GM19328 (cell line): ENCODE data around the gene B3GALNT2.
"Not testable (repeated sequence)": the region's sequence is repeated elsewhere in the genome, so short reads cannot be mapped to it uniquely, and the experiment has no call there.

ENCODE experiments used
- ATAC-seq: cut with Tn5 transposase; IDR thresholded peaks from one replicate; pipeline ENCODE4 v1.9.1; 2021; ENCODE audit warnings: mild to moderate bottlenecking, moderate library complexity; ENCODE audit not compliant: unreplicated experiment

B3GALNT2 gene

DNA sequence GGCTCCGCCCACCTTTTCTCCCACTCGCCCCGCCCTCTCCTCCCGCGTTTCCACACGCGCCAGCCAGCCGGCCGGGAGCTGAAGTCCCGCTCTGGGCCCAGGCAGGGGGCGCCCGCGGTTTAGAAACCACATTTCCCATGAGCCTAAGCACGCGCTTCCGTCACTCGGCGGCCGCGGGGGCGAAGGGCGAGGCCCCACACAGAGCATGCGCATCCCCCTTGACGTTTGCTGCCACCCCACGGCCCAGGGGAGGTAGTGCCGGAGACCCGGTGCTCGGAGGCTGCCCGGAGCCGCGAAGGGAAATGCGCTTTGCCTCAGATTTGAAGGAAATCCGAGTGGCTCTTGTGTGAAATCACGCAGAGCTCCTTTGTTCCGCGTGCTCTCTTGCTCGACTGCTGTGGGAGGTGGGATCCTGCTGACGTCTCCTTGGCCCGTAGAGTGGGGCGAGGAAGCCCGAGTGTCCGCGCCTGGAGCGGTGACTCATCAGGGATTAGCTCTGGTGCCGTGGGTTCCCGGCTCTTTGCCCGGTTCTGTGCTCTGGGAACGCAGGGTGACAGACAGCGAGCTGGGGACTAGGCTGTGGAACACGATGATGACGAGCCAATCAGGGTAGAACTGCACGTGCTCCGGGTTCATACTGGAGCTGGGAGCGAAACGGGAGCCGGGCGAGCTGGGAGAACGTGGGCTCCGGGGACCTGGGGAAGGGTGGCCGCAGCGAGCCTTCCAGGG, 406 bp upstream of the B3GALNT2 start:
- peak; percentile 77 for ATAC-seq

DNA sequence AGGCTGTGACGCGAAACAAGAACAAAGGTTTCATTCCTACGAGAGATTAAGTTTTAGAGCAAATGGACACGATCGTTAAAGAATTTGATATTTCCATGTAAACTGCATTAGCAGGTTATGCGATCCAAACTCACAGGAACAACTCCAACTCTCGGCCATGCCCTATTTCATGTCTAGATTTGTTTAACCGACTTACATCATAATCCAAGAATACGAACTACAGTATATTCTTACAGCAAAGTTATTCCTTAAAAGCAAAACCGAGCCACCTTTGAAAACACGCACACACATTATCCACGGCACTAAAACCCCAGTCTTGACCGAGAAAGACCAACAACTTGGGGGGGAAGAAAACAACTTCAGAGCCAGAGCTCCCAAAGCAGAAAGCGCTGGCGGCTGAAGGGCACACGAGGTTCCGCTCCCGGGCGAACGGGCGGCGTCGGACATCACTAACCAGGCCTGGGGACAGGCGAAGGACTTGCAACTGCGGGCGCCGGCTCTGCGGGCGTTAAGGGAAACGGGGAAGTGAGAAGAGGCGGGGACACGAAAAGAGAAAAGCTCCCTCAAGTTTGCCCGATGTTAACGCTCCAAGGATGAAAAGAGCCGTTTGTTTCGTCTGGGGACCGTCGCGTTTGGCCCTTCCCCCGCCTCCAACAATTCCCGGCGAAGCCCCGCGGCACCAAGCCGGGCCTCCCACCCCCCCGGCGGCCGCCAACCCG, 690 bp downstream of the B3GALNT2 start:
- peak; percentile 1 for ATAC-seq

DNA sequence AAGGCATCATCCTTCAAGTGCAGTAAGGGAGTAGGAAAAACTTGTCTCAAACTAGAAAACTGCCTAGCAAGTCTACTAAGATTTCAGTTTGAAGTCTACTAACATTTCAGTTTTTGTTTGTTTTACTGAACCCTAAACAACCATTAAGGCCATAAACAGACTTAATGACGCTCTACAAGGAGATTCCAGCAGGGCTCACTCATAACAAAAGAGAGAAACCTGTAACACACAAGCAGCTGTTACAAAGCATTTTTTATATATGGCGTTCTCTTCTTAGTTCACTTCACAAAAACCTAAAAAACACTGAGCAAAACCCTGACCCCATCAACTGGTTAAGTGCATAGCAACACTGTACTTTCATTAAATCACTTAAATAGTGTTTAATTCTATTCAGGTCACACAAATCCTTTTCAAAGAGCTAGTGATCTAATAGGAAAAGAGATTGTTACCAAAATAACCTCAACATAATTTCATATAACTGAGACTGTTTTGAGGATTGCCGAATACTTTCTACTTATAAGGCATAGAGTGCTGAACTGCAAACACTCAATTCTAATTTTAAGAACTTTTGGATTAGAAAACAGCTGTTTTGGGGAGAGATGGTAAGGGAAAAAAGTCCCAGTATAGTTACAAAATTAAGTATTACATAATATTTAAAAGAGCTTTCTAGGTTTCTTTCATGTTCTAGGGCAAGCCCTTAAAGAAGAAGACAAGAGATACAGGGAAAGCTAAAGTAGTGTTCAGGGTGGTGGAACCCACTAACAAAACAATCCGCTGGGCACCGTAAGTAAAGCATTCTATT, 1.4 kb downstream of the B3GALNT2 start:
- ATAC-seq = no peak

DNA sequence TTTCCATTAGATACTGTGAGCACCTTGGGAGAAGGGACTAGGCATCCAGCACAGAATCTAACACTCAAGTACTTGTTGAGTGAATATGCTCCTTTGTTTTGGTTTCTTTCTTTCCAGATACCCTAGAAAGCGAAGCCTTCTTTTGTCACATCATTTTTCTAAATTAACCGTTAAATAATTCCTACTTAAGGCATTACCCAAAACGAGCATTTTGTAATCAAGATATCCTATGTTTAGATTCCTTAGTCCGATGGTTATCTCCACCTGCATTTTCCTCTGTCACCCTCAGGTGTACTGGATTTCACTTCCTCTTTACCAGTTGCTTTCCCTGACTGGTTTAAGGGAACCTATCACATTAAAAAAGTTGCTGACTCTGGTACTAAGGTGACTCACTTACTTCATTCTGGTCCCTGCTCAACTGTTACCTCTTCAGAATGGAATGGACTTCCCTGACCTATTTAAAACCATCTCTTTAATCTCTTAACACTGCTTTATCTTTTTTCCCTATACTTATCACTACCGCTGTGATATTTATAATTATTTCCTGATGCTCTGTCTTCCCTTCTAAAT, 3.2 kb downstream of the B3GALNT2 start:
- no peak for ATAC-seq

DNA sequence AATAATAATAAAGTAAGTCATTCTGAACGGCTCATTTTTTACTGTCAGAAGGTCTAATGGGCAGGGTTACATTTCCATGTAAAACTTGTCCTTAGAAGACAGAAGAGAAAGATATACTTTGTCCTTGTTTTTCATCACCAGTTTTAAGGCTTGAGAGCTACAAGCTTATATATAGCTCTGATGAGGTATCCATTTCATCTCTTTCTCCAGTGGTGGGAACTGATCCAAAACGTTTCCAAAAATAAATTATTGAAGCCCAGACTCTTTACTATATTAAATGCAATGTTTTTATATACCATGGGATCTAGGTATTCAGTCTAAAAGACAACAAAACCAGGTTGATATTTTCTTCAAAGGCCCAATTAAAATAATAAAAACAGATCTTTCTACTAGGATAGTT, 8.7 kb downstream of the B3GALNT2 start:
- ATAC-seq = no peak

DNA sequence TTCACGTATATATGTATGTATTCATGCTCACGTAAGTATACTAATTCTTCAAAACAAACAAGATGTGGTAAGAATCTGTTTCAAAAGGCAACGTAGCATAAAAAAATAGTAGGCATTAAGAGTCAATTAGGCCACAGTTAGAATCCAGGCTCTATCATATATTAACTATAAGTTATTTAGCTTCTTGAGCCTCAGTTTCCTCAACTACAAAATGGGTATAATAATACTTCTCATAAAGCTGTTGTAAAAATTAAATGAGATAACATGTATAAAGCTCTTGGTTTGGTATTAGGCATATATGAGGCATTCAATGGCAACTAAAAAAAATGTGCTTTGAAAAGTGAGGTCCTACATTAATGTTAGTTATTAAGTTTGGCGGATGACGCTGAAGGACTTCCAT, 9.2 kb downstream of the B3GALNT2 start:
- no peak for ATAC-seq

DNA sequence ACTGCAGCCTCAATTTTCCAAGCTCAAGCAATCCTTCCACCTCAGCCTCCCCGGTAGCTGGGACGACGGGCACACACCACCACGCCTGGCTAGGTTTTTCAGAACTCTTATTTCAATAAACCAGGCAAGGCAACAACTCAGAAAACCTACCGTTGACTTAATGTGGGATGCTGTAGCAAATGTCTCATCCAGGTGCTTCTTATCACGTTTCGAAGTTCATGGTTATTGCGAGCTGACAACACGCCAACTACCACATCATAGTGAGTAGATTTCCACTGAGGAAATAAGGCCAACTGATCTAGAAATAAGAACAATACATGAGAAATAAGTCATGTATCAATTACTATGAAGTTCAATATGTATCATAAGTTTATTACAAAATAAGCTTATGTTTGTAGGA, 9.7 kb downstream of the B3GALNT2 start:
- ATAC-seq = no peak

DNA sequence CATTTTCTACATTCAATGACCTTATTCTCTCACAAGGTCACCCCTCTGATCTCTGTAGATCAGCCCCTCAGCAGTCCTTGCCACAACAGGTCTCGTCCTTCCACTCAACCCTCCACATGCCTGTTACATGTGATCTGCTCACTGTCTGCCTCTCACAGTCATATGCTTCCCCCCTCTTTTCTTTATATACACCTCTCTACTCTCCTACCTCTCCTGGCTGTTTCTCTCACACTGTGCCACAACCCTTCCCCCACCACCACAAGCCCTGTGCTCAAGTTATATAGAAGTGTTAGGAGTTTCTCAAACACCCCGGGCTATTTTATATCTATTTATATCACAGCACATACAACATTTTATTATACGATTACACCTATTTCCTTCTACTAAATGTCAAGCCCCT, 12.6 kb downstream of the B3GALNT2 start:
- ATAC-seq = no peak

DNA sequence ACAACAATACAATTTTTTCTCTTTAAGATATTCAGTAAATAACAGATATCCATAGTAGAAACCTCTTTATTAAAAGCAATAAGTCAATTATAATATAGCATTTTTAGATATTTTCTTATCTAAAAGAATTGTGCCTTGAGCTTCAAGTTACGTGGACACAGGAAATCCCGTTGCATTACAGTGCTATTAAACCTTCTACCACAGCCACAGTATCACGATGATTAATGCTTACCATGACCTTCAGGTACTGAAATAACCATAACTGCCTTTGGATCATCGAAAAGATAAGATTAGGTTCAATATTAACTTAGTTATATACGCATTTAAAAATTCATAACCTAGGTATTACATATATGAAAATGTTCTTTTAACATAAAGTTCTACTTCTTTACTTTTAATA, 17.9 kb downstream of the B3GALNT2 start:
- no peak for ATAC-seq

DNA sequence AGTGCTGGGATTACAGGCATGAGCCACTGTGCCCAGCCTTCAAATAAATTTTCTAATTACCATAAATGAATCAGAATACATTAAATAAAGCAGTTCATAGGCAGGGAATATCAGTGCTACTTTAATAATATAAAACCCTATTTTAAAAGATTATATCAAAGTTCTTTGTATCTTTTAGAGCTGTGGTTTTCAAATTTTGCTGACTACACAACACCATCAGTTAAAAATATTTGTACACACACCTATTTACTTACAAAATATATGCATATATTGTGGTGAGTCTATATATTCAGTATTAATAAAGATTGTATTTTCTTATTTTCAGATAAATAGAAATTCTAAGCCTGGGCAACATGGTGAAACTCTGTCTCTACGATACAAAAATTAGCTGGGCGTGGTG, 18.7 kb downstream of the B3GALNT2 start:
- no peak for ATAC-seq

DNA sequence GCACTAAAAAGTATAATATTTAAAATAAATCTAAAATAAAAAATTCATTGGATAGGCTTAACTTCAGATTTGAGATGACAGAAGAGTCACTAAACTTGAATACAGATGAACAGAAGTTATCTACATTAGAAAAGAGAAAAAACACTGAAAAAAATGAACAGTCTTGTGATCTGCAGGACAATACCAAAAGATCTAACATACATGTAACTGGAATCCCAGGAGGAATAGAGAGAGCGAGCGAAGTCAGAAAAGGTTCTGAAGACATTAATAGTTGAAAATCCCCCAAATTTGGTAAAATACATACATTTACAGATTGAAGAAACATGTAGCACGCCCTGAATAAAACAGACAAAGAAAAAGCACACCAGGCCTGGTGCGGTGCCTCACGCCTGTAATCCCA, 21.2 kb downstream of the B3GALNT2 start:
- no peak for ATAC-seq

DNA sequence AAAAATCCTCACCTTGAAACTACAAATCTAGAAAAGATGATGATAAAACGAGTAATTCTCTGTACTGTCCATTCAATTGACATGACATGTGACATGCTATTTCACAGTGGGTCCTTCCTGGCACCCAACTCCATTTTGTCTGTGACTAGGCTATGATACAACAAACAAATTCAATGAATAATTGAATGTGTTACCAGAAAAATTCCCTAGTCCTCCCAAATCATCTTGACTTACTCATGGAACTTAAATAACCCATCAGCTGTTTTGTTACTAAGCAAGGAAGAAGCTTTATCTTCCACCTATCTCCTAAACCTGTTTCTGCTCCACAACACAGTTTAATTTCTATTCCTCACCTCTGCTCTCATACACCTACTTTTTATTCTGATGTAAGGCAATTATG, 30.4 kb downstream of the B3GALNT2 start:
- no peak for ATAC-seq

DNA sequence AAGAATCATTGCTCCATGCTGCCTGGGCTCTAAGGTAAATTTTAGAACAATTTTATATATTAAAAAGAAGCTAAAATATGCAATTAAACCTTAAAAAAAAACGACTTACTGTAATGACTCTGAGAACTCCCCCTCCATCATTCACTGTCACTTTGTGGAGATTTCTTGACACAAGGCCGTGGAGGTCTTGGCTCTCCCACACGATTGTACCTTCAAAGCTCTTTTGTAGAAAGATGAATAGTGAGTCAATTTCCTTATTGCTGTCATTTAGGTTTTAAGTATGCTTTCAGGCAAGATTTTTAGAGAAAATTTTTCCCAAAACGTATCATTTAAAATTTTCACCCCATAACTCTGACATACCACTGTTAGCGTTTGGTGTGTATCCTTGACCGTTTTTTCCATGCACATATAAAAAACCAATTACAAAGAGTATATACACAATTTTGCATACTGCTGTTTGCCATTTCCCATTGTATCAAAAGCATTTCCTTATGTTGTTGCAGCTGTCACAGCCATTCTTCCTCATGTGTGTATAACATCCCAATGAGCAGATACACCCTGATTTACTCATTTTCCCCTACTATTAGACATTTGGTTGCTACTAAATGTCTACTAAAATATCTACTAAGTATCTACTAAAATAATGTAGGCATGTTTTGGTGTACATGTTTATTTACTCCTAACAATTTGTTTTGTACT, 33.4 kb downstream of the B3GALNT2 start:
- no peak for ATAC-seq

DNA sequence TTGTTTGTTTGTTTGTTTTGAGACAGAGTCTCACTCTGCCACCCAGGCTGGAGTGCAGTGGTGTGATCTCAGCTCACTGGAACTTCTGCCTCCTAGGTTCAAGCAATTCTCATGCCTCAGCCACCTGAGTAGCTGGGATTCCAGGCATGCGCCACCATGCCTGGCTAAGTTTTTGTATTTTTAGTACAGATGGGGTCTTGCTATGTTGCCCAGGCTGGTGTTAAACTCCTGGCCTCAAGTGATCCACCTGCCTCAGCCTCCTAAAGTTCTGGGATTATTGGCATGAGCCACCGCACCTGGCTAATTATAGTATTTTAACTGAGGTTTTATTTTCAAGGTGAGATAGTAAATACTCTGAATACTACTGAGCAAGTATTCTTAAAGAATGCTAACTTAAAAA, 34.4 kb downstream of the B3GALNT2 start:
- not testable (repeated sequence) for ATAC-seq

DNA sequence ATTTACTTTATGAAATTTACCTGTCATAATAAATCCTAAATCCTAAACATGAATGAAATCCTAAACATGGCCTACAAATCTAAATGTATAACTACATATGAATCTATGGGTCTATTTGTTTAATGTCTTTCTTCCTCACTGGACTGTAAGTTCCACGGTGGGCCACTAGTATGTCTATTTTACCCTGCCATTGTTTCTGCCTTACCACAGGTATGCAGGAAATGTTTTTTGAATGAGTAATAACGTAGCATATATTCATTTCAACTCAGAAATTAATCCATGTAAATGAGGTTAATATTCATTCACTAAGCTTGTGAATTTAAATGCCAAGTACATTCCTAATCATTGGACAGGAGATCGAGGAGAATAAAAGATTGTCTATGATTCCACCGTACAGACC, 35.3 kb downstream of the B3GALNT2 start:
- no peak for ATAC-seq

DNA sequence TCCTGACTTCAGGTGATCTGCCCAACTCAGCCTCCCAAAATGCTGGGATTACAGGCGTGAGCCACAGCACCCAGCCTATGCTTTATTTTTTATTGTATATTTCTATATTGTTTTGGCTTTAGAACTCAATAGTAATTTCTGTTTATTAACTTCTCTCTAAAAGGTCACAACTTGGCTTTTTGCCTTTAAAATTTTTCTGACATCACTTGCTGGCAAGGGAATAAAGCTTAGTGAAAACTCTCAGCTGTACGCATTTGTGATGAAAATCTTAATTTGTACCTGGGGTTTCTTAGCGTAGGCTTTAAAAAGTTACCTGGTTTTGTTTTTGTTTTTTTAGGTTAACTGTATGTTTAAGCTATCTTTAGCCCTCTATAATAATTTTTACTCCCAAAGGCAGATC, 36.2 kb downstream of the B3GALNT2 start:
- ATAC-seq = no peak

DNA sequence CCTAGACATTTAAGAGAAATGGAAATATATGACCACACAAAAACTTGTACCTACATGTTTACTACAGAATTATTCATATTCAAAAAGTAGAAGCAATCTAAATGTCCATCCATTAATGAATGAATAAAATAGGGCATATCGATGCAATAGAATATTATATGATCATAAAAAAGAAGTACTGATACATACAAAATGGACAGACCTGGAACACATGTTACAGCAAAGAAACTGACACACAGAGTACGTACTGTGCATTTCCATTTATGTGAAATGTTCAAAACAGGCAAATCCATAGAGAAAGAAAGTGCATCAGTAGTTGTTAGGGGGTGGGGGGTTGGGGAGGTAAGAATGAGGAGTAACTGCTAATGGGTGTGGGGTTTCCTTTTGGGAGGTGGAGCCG, 39.2 kb downstream of the B3GALNT2 start:
- no peak for ATAC-seq

DNA sequence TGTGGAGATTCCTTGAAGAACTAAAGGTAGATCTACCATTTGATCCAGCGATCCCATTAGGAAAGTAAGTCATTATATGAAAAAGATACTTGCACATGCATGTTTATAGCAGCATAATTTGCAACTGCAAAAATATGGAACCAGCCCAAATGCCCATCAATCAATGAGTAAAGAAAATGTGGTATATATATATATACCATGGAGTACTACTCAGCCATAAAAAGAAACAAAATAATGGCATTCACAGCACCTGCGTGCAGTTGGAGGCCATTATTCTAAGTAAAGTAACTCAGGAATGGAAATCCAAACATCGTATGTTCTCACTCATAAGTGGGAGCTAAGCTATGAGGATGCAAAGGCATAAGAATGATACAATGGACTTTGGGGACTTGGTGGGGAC, 41.4 kb downstream of the B3GALNT2 start:
- not testable (repeated sequence) for ATAC-seq

DNA sequence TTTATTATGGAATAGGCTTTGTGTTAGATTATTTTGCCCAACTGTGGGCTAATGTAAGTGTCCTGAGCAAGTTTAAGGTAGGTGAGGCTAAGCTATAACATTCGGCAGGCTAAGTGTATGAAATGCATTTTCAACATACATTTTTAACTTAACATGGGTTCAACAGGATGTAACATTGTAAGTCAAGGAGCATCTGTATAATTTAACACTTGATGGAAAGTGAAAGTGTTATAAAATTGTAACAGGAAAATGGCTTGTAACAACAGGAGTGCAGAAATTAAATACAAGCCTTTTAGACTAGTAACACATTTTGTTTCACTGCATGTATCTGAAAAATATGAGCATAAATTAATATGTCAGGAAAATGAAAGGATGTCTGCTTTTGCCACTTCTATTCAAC, 42.3 kb downstream of the B3GALNT2 start:
- no peak for ATAC-seq

DNA sequence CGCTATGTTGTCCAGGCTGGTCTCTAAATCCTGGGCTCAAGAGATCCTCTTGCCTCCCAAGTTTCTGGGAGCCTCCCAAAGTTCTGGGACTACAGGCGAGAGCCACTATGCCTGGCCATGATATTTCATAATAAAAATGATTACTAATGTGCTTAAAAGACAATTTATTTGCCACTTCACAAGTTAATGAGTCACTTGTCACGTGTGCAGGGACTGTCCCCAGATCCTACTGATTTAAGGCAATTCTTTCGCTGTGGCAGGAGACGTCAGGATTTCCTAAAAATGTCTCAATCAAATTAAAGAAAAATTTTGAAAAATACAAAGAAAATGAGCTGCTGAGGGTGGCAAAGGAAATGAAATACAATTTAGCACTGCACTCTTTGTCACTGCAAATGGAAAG, 43.5 kb downstream of the B3GALNT2 start:
- no peak for ATAC-seq

DNA sequence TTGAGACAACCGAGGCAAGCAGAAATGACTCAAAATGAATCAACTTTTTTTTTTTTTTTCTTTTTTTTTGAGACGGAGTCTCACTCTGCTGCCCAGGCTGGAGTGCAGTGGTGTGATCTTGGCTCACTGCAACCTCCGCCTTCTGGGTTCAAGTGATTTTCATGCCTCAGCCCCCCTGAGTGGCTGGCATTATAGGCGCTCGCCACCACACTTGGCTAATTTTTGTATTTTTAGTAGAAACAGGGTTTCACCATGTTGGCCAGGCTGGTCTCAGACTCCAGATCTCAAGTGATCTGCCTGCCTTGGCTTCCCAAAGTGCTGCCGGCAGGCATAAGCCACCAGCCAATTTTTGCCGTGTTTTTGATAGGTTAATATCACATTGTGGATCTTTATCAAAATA, 46.4 kb downstream of the B3GALNT2 start:
- ATAC-seq = not testable (repeated sequence)
